SHP77 (cell line): Measurements from ENCODE around the gene AKR1D1.
A peak's percentile ranks its signal among the peaks of the same experiment; 100 is the strongest.
"Not testable (repeated sequence)": the region's sequence is repeated elsewhere in the genome, so short reads cannot be mapped to it uniquely, and the experiment has no call there.

Source experiments
- DNase-seq, 2 experiments: peaks; one replicate each; lab custom pipeline; 2025; lab: John Stamatoyannopoulos, UW

AKR1D1 gene

DNA sequence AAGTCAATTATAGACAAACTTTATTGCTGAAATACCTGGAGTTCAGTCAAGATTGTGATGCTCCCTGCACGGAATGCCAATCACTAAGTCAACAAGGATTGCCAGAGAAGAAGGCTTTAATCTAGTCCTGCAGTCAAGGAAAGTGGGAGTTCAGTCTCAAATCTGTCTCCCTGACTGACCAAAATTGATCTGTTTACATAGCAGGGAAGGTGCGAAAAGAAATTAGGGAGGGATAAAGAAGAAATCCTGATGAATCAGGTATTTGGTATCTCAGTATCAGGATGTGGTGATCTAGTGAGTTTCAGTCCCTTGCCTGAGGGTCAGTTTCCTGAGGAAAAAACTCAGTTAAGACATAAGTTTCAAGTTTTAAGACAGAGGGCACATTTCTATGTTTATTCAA, 2.1 kb upstream of the AKR1D1 start:
- DNase-seq: no peak

GRCh38 chr7:138074540-138074939, 1.7 kb upstream of the AKR1D1 start:
- DNase-seq: no peak

DNA sequence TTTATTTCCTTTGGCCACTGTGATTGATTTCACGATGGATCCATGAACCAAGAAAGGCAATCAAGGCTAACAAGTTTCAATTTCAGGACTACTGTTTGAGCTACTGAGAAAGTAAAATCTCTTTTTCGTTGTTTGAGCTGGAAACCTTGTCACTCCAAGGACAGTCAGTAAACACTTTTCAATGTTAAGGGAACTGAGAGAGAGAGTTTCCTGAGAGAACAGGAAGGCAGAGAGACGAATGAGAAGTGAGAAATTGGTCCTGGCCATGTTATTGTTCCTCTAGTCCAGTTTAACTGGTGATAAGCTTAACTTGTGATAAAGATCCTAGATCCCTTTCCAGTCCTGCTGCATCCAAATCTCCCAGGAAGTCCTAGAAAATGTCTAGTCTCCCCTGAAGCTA, 909 bp upstream of the AKR1D1 start:
- DNase-seq: no peak

GRCh38 chr7:138075786-138076185, 473 bp upstream of the AKR1D1 start:
- DNase-seq: not testable (repeated sequence)

DNA sequence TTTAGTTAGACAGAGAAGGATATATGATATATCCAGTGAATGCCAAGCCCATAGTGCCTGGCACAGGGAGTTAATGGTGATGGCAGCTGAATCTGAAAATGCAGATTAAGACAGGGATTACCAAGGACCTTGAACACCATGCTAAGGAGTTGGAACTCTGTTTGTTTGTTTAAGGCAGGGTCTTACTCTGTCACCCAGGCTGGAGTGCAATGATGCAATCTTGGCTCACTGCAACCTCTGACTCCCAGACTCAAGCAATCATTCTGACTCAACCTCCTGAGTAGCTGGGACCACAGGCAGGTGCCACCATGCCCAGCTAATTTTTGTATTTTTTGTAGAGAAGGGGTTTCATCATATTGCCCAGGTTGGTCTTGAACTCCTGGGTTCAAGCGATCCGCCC, 1.6 kb downstream of the AKR1D1 start:
- no peak for DNase-seq

GRCh38 chr7:138079137-138079536, 2.9 kb downstream of the AKR1D1 start:
- DNase-seq: no peak

DNA sequence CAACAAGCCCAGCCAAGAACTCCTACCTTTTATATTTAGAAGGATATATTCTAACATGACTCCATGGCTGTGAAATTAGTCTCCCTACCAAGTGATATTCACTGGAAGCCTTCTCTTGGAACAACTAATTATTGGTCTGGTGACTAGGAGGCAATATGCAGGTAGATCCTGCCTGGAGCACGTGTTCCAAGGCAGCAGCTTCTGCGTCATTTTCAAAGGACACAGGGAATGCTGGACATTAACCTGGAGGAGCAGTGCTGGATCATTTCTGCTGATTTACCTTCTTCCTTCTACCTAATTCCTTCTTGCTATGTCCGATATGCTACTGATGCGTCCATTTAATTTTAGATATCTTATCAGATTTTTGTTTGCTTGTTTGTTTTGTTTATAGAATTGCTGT, 5.6 kb downstream of the AKR1D1 start:
- no peak for DNase-seq

- DNase-seq: no peak
These were observed 7.6 kb downstream of the AKR1D1 start for GRCh38 chr7:138083859-138084258.

- DNase-seq: no peak
These were observed 10.5 kb downstream of the AKR1D1 start for GRCh38 chr7:138086563-138087270.

DNA sequence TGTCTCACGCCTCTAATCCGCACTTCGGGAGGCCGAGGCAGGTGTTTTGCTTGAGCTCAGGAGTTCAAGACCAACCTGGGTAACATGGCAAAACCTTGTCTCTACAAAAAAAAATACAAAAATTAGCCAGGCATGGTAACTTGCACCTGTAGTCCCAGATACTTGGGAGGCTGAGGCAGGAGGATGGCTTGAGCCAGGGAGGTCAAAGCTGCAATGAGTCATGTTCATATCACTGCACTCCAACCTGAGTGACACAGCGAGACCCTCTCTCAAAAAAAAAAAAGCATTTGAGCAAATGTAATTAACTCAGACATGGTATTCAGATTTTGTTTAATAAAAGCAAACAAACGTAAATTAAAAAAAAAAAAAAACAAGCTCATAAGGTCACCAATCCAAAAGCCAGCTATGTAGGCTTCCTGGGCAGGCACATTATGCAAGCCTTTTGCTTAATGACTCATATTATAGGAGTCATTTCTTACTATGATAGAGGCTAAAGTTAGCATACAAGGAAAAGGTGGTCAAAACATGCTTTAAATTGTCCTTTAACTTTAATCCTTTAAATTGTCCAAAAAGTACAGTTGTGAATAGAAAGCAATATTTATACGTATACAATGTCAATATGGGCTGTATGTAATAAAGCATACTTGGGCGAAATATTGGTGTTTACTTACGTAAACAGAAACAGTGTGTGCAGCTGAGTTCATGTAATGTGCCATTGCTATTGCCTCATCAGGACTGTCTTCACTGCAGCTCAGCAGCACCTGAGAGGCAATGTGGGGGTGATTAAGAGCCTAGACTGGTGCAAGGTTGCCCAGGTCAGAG, 13.0 kb downstream of the AKR1D1 start:
- DNase-seq: peak in 1 of 2 experiments; percentile 8

DNA sequence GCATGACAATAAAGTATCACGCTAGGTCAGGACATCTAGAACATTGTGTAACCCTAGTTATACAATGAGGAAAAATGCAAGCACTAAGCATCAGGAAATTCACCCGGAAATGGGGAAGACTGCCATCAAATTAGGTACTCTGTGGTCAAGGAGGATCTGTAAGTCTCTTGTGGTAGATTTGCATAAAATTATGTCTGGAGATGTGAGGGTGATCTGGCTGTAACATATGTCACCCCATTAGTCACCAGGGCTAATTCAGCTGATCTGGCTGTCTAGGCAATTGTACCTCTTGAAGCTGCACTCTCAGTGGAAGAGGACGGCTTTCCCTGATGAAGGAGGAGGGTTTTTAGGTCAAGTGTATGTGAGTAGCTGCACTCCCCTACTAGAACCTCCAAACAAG, 14.8 kb downstream of the AKR1D1 start:
- no peak for DNase-seq

- not testable (repeated sequence) for DNase-seq
These were observed 15.6 kb downstream of the AKR1D1 start for GRCh38 chr7:138091840-138092239.

GRCh38 chr7:138092486-138093028, 16.3 kb downstream of the AKR1D1 start:
- no peak for DNase-seq

DNA sequence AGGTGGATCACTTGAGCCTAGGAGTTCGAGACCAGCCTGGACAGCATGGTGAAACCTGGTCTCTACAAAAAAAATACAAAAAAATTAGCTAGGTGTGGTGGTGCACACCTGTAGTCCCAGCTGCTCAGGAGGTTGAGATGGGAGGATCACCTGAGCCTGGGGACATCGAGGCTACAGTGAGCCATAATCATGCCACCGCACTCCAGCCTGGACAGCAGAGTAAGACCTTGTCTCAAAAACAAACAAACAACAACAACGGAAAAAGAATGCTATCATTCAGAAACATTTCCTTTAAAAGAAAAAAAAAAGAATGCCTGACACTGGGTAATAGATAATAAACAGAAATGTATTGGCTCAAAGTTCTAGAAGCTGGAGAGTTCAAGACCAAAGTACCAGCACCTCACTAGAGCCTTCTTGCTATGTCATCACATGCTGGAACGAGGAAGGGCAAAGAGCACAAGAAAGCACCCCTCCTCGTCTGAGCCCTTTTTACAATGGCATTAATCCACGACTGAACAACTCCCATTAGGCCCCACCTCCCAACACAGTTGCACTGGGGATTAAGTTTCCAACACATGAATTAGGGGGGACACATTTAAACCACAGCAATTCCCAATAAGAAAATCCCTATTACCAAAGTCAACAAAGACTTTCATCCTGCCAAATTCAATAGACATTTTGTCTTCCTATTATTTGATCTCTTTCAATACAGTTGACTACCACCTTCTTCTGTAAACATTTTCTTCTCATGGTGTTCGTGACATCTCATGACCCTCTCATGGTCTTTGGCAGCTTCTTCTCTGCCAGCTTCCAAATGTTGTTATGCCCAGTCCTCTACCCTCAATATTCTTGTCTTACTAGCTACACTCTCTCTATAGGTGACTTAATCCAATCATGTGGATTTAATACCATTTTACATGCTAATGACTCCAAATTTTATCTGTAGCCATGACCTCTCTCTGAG, 20.0 kb downstream of the AKR1D1 start:
- no peak for DNase-seq

GRCh38 chr7:138097064-138097741, 20.9 kb downstream of the AKR1D1 start:
- peak; percentile 34 to 68 for DNase-seq

- no peak for DNase-seq
These were observed 23.6 kb downstream of the AKR1D1 start for GRCh38 chr7:138099813-138100212.

DNA sequence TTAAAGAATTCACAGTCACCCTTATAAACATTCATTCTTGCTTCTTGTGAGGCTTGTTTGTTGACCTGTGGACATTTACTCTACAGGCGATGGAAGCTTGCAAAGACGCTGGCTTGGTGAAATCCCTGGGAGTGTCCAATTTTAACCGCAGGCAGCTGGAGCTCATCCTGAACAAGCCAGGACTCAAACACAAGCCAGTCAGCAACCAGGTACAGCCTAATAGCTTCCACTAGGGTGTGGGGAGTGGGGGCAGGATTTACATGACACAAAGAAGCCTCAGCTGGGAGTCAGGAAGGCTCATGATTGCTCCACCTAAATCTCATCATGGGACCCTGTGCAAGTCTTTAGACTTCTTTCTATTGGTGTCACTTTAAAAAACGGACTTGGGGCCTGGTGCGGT, 29.0 kb downstream of the AKR1D1 start:
- no peak for DNase-seq

DNA sequence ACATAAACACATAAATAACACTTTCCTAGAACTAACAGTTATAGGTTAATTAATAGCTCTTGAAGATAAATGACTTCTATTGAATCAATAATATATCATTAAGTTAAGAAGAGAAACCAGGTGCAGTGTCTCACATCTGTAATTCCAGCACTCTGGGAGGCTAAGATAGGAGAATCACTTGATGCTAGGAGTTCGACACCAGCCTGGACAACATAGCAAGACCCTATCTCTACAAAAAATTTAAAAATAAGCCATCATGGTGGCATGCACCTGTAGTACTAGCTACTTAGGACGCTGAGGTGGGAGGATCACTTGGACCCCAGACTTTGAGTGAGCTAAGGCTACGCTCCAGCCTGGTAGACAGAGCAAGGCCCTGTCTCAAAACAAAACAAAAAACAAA, 38.8 kb downstream of the AKR1D1 start:
- DNase-seq: no peak

- no peak for DNase-seq
These were observed 39.9 kb downstream of the AKR1D1 start for GRCh38 chr7:138116141-138116540.

- DNase-seq: no peak
These were observed 40.6 kb downstream of the AKR1D1 start for GRCh38 chr7:138116892-138117291.

DNA sequence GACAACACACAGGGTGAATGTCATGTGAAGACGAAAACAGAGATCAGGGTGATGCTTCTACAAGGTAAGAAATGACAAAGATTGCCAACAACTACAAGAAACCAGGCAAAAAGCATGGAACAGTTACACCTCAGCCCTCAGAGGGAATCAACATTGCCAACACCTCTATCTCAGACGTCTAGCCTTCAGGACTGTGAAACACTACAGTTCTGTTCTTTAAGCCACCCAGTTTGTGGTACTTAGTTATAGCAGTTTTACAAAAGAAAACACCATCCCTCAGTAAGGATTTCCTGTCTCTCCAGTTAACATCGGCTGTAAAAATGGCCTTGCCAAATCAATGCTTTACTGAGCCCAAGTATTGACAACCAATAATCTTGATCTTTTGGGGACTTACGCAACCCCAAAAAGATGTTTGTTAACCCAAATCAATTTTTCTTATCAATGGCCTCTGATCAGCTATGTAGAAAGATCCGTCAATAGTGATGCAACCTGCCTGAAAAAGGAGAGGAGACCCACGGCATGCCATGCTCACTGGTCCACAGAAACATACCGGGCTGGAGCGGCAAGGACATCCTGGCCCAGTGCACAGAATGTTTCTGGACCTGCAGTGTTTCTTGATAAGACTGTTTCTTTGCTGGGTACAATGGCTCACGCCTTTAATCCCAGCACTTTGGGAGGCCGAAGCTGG, 44.0 kb downstream of the AKR1D1 start:
- no peak for DNase-seq
